A172 (cell line): ENCODE measurements around the gene C1D. TPM values are rescaled to one million over a fixed set of nuclear protein-coding genes. Genes with fewer than 3 reads are reported as not detected.
"Not testable (repeated sequence)": the region's sequence is repeated elsewhere in the genome, so short reads cannot be mapped to it uniquely, and the experiment has no call there.

Experiments used
- DNase-seq: peaks from one replicate; pipeline ENCODE4 v3.0.0-alpha.2; 2015; ENCODE audit warnings: low spot score
- total RNA-seq: library from RNA; depleted of rRNA; stranded (reverse); fragments of >200 nt; shearing (Covaris generic); gene quantifications from 2 replicates; pipeline ENCODE4 v1.2.3, GENCODE V29; 2014; rRNA removed

The C1D gene
- total RNA-seq, 1 experiment from 2014 or later = 127 TPM

DNA sequence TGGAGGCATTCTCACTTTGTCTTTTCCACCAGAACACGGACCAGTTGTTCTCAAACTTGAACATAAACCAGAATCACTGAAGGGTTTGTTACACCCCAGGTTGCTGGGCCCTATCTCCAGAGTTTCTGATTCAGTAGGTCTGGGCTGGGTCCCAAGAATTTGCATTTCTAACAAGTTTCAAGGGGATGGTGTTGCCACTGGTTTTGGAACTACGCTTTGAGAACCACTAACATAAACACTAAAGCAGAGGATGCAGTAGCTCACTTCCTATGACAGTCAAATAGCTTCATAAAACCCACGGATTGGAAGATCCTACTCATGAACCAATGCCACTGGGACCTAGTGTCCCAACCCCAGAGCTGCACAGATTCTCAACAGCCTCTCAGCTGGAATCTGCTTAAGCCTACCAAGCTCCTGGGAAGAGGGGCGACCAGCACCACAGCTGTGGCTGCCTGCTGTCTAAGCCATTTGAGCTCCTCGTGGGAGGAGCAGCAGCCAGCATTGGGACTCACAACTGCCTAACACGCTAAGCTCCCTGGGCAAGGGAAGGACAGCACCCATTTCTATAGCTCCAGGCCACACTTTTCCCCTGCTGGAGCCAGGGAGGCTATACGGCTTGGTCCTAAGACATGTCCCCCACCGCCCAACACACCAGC, 62.5 kb downstream of the C1D start:
- no peak for DNase-seq

DNA sequence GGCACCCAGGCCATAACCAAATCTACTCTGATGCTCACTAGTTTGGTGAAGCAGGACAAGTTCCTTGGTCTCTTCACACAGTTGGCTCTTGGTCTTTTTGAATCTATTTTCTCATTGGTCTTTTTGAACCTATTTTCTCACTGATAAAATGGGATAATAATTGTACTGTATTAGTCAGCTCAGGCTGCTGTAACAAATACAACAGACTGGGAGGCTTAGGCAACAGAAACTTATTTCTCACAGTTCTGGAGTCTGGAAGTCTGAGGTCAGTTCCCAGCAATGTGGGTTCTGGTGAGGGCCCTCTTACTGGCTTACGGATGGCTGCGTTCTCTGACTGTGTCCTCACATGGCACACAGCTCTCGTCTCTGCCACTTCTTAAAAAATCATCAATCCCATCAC, 63.5 kb downstream of the C1D start:
- no peak for DNase-seq

DNA sequence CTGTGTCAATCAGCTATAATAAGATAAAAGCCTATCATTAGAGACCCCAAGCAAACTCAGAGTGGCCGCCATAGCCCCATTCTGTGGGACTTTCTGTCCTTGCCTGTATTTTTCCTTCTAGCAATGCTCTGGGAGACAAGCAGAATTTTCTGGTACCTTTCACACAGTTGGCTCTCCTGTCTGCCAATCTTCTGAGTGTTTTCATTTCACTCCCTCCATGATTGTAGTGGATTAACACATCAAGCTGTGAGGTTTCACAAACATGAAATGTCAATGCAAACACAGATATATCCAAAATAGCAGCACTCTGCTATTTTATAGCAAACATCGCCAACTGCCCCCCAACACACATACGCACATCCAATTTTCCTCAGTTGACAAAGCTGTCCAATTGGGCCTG, 64.9 kb downstream of the C1D start:
- peak; percentile 33 for DNase-seq

DNA sequence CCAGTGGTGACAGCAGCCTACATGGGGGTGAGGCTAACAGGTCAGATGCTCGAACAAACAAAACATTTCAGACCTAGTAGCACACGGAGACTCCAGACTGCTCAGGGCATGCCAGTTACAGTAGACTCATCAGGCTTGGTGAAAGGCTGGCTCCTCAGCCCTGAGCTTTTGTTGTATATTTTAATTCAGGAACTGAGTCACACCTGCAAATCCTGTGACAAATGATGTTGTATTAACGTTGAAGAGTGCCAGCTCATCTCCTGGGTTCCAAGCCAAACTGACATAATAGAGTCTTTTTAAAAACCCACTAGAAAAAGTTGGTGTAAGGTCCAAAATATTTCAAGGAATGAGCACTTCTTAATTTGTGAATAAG, 65.3 kb downstream of the C1D start:
- peak; percentile 91 for DNase-seq

DNA sequence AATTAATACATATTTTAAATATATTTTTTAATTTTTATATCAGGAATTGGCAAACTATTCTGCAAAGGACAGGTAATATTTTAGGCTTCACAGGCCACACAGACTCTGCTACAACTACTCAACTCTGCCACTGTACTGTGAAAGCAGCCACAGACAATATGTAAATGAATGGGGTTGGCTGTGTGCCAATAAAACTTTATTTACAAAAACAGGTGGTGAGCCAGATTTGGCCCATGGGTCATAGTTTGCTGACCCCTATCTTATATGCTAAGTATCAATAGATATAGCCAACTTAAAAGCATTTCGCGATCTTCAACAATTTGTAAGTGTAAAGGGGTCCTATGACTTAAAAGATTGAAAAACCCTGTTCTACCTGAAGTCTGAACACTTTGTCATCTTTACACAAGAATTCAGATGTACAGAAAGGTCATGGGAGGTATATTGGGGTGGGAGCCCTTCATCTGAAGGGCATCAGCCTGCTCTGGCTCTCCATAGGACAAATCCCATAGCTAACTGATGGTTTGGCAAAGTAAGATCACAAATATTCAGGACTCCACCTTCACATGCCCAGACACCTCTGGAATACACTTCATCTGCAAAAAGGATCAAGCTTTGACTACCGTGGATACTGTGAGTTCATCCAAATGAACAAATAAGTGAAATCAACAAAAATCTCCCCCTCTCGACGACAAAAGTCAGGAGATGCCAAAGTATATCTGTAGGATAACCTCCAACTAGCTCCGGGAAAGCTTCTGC, 65.9 kb downstream of the C1D start:
- no peak for DNase-seq

DNA sequence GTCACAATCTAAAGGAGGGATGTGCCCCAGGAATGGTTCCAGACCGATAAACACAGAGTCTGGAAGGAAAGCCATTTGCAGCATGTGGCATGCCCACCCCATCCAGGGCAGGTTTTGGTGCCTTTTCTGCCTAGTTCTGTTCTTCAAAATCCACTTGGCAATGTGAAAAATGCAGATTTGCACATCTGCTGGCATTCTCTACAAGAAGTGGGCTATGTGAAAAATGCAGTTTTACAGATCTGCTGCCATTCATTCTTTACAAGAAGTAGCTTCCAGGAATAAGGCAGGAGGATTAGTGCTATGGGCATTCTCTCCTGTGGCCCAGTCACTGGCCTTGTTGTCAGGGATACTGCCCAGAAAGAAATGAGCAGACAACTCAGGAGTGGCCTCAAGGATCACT, 68.1 kb downstream of the C1D start:
- no peak for DNase-seq

DNA sequence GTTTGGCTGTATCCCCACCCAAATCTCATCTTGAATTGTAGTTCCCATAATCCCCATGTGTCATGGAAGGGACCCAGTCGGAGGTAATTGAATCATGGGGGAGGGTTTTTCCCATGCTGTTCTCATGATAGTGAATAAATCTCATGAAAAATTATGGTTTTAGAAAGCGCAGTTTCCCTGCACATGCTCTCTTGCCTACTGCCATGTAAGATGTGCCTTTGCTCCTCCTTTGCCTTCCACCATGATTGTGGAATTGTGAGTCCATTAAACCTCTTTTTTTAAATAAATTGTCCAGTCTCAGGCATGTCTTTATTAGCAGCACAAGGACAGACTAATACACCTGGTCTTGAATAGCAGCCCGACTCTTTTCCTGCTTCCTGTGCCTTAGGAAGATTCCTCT, 68.7 kb downstream of the C1D start:
- not testable (repeated sequence) for DNase-seq

DNA sequence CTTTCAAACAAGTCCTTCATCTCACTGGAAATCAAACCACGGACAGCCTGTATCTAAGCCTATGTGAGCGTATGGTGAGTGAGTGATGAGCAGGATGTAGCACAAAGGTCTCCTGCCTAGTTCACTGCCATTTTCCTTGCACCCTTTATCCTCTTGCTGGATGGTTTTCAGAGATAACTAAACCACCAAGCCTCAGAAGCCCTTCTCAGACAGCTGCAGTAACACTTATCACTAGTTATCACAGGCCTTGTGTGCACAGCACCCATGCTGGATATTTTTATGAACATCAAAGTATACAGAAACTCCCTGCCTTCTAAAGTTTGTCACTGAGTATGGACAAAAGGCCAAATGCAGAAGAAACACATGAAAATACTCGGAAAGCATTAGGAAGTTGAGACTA, 69.5 kb downstream of the C1D start:
- no peak for DNase-seq

DNA sequence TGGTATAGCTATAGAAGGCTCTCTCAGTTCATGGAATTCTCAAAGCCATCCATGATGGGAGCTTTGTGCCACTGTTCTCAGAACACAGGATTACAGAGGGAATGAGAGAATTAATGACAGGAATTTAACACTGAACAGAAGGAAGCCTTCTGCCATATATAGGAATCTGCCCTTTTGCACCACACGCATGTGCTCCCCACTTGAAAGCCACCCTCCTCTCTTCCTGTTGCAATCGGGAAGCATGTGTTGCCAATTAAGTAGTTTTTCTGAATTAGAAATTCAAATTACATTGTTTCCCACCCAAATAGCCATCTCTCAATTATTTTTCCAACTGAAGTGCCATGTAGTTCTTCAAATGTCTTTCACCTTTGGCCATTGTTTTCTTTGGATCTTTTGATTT, 71.3 kb downstream of the C1D start:
- no peak for DNase-seq

Other genes with a start within 250 kb of the C1D start
- 63.1 and 64.0 TPM in 2 replicates for gene PNO1, start 94.9 kb upstream of the C1D start, total RNA-seq
- 18.0 and 24.5 TPM in 2 replicates for gene PPP3R1, start 189.5 kb upstream of the C1D start, total RNA-seq